ENCODE measurements around the gene FBLN7. TPM values are rescaled to one million over a fixed set of nuclear protein-coding genes. Genes with fewer than 3 reads are reported as not detected.

FBLN7 gene
- total and polyA plus RNA-seq, 2 experiments from 2014 or later, result 0.28 to 4.7 TPM

DNA sequence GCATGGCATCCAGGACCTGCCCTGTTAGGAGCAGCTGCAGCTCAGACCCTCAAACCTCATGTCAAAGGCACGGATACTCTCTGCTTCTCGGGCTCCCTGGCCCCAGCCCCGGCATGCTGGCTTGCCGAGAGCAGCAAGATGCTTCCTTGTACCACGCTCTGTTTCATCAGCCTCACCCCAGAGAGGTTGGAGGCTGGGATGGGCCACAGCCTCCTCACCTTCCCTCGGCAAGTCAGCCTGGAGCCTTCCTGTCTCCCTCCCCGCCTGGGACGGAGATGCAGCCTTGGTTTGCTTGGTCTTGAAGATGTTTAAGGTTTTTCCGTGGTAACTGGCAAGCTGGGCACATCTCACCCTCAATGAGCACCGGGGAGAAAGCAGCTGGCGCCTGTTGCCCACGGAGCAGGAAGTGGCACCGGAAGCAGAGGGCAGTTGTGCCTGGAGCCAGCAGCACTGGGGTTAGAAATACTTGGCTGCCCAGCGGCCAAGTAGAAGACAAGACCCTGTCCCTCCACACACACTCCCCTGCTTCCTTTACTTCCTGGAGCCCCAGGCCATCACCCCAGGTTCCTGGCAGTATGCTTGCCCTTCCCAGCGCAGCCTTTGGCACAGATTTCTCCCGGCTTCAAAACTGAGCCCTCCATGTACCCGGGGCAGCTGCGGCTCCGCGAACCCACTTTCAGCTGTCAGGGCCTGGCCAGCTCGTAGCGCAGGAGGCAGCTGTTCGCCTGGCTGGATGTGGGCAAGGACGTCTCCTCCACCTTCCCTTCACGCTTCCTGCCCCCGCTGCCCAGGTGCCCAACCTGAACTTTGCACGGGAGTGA, 17.4 kb downstream of the FBLN7 start:
- no peaks in the 10 kb centered on the region for H3K27me3 ChIP-seq
- no peaks in the 10 kb centered on the region for H3K36me3 ChIP-seq
- no peak overlapping the region for H3K4me3 ChIP-seq
- TF ChIP-seq, protein P1, sequence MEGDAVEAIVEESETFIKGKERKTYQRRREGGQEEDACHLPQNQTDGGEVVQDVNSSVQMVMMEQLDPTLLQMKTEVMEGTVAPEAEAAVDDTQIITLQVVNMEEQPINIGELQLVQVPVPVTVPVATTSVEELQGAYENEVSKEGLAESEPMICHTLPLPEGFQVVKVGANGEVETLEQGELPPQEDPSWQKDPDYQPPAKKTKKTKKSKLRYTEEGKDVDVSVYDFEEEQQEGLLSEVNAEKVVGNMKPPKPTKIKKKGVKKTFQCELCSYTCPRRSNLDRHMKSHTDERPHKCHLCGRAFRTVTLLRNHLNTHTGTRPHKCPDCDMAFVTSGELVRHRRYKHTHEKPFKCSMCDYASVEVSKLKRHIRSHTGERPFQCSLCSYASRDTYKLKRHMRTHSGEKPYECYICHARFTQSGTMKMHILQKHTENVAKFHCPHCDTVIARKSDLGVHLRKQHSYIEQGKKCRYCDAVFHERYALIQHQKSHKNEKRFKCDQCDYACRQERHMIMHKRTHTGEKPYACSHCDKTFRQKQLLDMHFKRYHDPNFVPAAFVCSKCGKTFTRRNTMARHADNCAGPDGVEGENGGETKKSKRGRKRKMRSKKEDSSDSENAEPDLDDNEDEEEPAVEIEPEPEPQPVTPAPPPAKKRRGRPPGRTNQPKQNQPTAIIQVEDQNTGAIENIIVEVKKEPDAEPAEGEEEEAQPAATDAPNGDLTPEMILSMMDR (IDR thresholded peaks at IDR 0.05; ENCODE audit: low read depth, low read length), result no peak
- no peaks in the 10 kb centered on the region for H3K4me1 ChIP-seq (ENCODE audit: low read depth)
- no peaks in the 10 kb centered on the region for H3K9me3 ChIP-seq (ENCODE audit: low read depth)
- no peak for DNase-seq (ENCODE audit: low read depth in 1 of 2, low spot score in 1 of 2)
- H3K27ac ChIP-seq, result no peak overlapping the region

DNA sequence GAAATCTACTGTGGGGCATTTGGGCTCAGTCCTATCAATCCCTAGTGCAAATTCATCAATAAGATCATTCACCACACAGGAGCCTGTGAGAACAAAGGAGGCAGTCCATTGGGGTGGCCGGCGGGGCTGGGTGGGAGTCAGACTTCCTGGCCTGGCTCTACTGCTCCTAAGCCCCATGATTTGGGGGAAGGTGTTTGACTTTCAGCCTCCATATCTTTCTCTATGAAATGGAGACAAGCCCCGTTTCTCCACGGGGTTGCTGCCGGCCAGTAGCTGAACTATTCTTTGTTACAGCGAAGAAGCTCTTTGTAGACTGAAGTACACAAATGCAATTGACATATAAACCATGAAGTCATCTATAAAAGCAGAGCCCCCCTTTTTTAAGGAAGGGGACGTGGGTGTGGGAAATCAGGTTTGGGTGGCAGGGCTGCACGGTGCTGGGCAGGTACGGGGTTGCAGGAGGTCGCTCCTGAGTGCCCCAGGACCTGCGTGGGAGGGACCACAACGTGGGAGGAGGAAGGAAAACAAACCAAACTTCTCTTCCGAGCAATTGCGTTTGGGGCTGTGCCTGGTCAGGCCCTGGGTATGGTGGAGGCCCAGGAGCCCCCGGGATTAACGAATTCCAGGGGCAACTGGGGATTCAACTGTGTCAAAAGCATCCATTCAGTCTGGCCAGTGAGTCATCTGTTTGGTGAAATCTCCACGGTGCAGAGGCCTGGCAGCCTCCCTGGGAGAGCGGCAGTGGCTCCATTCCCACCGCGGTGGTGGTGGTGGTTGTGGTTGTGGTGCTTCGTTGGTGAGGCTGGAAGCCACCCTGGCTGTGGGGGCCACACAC, 18.2 kb downstream of the FBLN7 start:
- H3K4me1 ChIP-seq (ENCODE audit: low read depth), result no peaks in the 10 kb centered on the region
- peak in 1 of 2 donors; percentile 72 for DNase-seq (ENCODE audit: low read depth in 1 of 2, low spot score in 1 of 2)
- H3K36me3 ChIP-seq, result no peaks in the 10 kb centered on the region
- H3K27me3 ChIP-seq, result no peaks in the 10 kb centered on the region
- no peak overlapping the region for H3K4me3 ChIP-seq
- no peaks in the 10 kb centered on the region for H3K9me3 ChIP-seq (ENCODE audit: low read depth)
- H3K27ac ChIP-seq, result no peak overlapping the region
- TF ChIP-seq, protein P1 (IDR thresholded peaks at IDR 0.05; ENCODE audit: low read depth, low read length), result no peak

DNA sequence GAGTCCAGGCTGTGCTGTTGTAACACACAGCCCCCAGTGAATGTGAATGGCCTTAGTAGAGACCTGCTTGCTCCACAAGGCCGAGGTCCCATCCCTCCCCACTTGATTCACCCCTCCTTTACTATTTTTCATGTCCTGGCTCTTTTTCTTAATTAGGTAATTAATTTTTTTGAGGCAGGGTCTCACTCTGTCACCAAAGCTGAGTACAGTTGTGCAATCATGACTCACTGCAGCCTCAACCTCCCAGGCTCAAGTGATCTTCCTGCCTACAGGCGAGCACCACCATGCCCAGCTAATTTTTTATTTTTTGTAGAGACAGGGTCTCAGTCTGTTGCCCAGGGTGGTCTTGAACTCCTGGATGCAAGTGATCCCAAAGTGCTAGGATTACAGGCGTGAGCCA, 19.3 kb downstream of the FBLN7 start:
- H3K27ac ChIP-seq, result no peak overlapping the region
- H3K4me3 ChIP-seq, result no peak overlapping the region
- H3K36me3 ChIP-seq, result no peaks in the 10 kb centered on the region
- H3K27me3 ChIP-seq, result no peaks in the 10 kb centered on the region
- peak in 1 of 2 donors; percentile 20 for DNase-seq (ENCODE audit: low read depth in 1 of 2, low spot score in 1 of 2)
- TF ChIP-seq, protein P1 (IDR thresholded peaks at IDR 0.05; ENCODE audit: low read depth, low read length), result no peak
- H3K9me3 ChIP-seq (ENCODE audit: low read depth), result no peaks in the 10 kb centered on the region
- H3K4me1 ChIP-seq (ENCODE audit: low read depth), result no peaks in the 10 kb centered on the region

DNA sequence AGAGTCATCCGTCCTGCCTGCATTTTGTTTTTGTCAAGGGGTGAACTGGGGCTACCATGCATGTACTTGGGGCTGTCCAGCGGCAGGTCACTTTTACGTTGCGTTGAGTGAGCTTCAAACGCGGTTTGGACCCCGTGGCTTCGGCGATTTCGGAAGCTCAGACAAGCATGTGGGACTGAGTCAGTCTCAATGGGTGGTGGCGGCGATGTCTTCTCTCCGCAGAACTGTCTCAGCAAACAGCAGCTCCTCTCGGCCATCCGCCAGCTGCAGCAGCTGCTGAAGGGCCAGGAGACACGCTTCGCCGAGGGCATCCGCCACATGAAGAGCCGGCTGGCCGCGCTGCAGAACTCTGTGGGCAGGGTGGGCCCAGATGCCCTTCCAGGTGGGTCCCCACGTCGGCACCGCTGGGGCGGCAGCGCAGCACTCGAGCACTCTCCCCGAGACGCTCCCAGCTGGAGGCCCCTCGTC, 21.3 kb downstream of the FBLN7 start:
- no peaks in the 10 kb centered on the region for H3K4me1 ChIP-seq (ENCODE audit: low read depth)
- H3K4me3 ChIP-seq, result no peak overlapping the region
- no peaks in the 10 kb centered on the region for H3K9me3 ChIP-seq (ENCODE audit: low read depth)
- no peaks in the 10 kb centered on the region for H3K27me3 ChIP-seq
- H3K27ac ChIP-seq, result no peak overlapping the region
- DNase-seq (ENCODE audit: low read depth in 1 of 2, low spot score in 1 of 2), result no peak
- TF ChIP-seq, protein P1 (IDR thresholded peaks at IDR 0.05; ENCODE audit: low read depth, low read length), result no peak
- H3K36me3 ChIP-seq, result no peaks in the 10 kb centered on the region

DNA sequence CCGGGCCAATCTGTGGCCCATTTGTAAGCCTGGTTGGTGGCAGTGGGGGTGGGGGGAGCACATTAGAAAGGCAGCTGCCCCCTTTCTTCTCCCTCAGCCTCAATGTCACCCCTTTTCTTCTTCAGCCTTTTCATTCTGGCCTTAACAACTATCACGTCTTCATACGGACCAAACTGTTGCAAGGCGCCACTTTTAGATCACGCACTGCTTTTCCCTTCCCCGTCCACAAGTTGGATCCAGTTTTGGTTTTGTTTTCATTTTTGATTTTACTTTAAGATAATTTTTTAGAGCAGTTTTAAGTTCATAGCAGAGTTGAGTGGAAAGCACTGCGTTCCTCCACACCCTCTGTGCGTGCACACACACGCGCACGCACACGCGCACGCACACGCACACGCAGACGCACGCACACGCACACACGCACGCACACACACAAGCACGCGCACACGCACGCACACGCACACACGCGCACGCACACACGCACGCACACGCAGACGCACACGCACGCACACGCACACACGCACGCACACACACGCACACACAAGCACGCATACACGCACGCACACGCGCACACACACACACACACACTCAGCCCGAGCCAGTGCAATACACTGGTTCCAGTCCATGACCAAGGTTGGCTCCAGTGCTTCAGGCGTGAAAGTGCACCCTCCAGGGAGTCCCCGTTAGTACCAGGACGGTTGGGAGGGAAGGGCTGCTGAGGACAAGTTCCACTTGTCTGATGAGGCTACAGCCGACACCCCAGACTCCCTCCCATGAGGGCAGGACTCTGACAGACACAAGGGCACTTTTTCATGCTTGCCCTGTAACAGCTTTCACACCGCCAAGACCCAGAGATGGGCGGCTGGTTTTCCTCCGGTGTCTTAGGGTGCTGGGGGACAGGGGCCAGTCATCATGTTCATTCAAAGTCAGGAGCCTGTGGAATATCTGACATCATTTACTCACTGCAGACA, 22.4 kb downstream of the FBLN7 start:
- no peaks in the 10 kb centered on the region for H3K27me3 ChIP-seq
- no peak overlapping the region for H3K27ac ChIP-seq
- DNase-seq (ENCODE audit: low read depth in 1 of 2, low spot score in 1 of 2), result no peak
- H3K4me1 ChIP-seq (ENCODE audit: low read depth), result no peaks in the 10 kb centered on the region
- no peaks in the 10 kb centered on the region for H3K36me3 ChIP-seq
- TF ChIP-seq, protein P1 (IDR thresholded peaks at IDR 0.05; ENCODE audit: low read depth, low read length), result no peak
- no peaks in the 10 kb centered on the region for H3K9me3 ChIP-seq (ENCODE audit: low read depth)
- no peak overlapping the region for H3K4me3 ChIP-seq
